Ovary (tissue), 9 donors: ENCODE results near the gene RTF2. TPM values are rescaled to one million over a fixed set of nuclear protein-coding genes. Genes with fewer than 3 reads are reported as not detected.

ENCODE experiments used
- DNase-seq, 5 donors: peaks; one replicate each; pipeline ENCODE4 v3.0.0-alpha.2; 2019 to 2020
- H3K27ac ChIP-seq, 2 donors: fragments of 200-600 bp; one replicate each; pipeline versions ENCODE4 v1.5.1 to v1.8.0; 2019 to 2022
- H3K27me3 ChIP-seq: fragments of 200-600 bp; one replicate; pipeline ENCODE4 v1.8.0; 2022
- H3K36me3 ChIP-seq: fragments of 200-600 bp; sonication (generic); one replicate; pipeline ENCODE4 v1.5.1; 2019
- H3K4me1 ChIP-seq: one replicate; pipeline ENCODE4 v1.8.1; 2013; ENCODE audit warnings: mild to moderate bottlenecking, moderate library complexity; ENCODE audit not compliant: insufficient read depth
- H3K4me3 ChIP-seq: fragments of 200-600 bp; sonication (generic); one replicate; pipeline ENCODE4 v1.5.1; 2017
- H3K9me3 ChIP-seq, 2 donors: fragments of 200-600 bp in 1 of 2; sonication (generic) in 1 of 2; one replicate each; pipeline versions ENCODE4 v1.5.1 to v1.8.1; 2013 to 2019; ENCODE audit warnings: mild to moderate bottlenecking in 1 of 2, moderate library complexity in 1 of 2
- EP300 ChIP-seq: sonication (generic); formaldehyde crosslinking; IDR thresholded peaks from one replicate; pipeline ENCODE4 v1.6.1; 2017; ENCODE audit warnings: antibody characterized with exemption
- POLR2A ChIP-seq: fragments of 450-650 bp; IDR thresholded peaks from one replicate; pipeline ENCODE4 v1.6.1; 2017; ENCODE audit warnings: antibody characterized with exemption, mild to moderate bottlenecking, moderate library complexity
- WGBS, 3 donors: extraction: QIAGEN DNeasy Blood & Tissue Kit in 1 of 3; methylation state at CpG; one replicate each; pipeline versions ENCODE4 v1.1.5 to v1.1.7; 2013 to 2017; 5-methylcytosine and 5-hydroxymethylcytosine counted together
- intact Hi-C, 4 donors: fragments of 100-400 bp; cut with DNase I; formaldehyde crosslinking; loops; one replicate each; pipeline versions ENCODE4 v1.11.0 to v1.15.1; 2022 to 2023
- polyA plus RNA-seq, 2 donors: library from polyadenylated mRNA; stranded (reverse); fragments of 200-250 nt in 1 of 2; fragments of 350-450 nt in 1 of 2; fragmentation: Illumina TruSeq in 1 of 2; extraction: RNeasy Lipid Tissue Mini Kit (QIAGEN cat#74804) in 1 of 2; gene quantifications; one replicate each; pipeline ENCODE4 v1.2.3, GENCODE V29; 2013 to 2014
- total RNA-seq, 7 donors: library from RNA; depleted of rRNA in 2 of 7; stranded (reverse); fragments of >200 nt in 2 of 7; fragmentation: NEBNext Ultra II Directional in 3 of 7; extraction: Animal tissue kit (Norgen Biotek cat#: 25700) in 3 of 7; gene quantifications; one replicate each; pipeline versions ENCODE4 v1.1.0 to v1.2.4, GENCODE V29; 2016 to 2023
- TF ChIP-seq, protein P1 (sequence below), 3 donors: fragments of 450-650 bp in 2 of 3; fragments of 200-600 bp in 1 of 3; IDR thresholded peaks; one replicate each; pipeline versions ENCODE4 v1.5.1 to v1.8.0; 2016 to 2022; ENCODE audit warnings: antibody characterized with exemption in 3 of 3, mild to moderate bottlenecking in 1 of 3
- donor health status: DM: no; HTN: no; CAD: no; lungs with moderate emphysema.
- donor health status: DM: no; HTN: no; CAD: no.
- donor health status: Bipolar disorder and iron deficiency.
- donor health status: DM: yes; HTN: yes; CAD: no.
- donor health status: DM: no; HTN: no; CAD: no.
- donor health status: DM: yes; HTN: yes; CAD: no.

The RTF2 gene
- total and polyA plus RNA-seq, 9 donors = 32.3 to 128 (median 86.8) TPM

- TF ChIP-seq EP300 (no peak), POLR2A (no peak)
- TF ChIP-seq, protein P1, sequence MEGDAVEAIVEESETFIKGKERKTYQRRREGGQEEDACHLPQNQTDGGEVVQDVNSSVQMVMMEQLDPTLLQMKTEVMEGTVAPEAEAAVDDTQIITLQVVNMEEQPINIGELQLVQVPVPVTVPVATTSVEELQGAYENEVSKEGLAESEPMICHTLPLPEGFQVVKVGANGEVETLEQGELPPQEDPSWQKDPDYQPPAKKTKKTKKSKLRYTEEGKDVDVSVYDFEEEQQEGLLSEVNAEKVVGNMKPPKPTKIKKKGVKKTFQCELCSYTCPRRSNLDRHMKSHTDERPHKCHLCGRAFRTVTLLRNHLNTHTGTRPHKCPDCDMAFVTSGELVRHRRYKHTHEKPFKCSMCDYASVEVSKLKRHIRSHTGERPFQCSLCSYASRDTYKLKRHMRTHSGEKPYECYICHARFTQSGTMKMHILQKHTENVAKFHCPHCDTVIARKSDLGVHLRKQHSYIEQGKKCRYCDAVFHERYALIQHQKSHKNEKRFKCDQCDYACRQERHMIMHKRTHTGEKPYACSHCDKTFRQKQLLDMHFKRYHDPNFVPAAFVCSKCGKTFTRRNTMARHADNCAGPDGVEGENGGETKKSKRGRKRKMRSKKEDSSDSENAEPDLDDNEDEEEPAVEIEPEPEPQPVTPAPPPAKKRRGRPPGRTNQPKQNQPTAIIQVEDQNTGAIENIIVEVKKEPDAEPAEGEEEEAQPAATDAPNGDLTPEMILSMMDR (IDR thresholded peaks at IDR 0.05) = no peak
- Histone ChIP-seq H3K27ac (no peak overlapping the region), H3K27me3 (no peaks in the 10 kb centered on the region), H3K4me1 (peaks cover under 1% of the 10 kb centered on the region), H3K9me3 (no peaks in the 10 kb centered on the region), H3K36me3 (no peaks in the 10 kb centered on the region), H3K4me3 (no peak overlapping the region)
- WGBS, 3 donors = 90% methylated on average over 5 of the region's 5 CpGs
- no peak for DNase-seq
- intact Hi-C loops = no loop called here
Observed at GRCh38 chr20:56449459-56449858, 19.0 kb upstream of the RTF2 start.

GRCh38 chr20:56451056-56451765 lies 17.2 kb upstream of the RTF2 start:
- DNase-seq = no peak
- intact Hi-C loops = no loop called here
- TF ChIP-seq POLR2A (no peak), EP300 (no peak)
- TF ChIP-seq, protein P1 (IDR thresholded peaks at IDR 0.05) = no peak
- H3K27ac ChIP-seq = no peak overlapping the region
- H3K4me3 ChIP-seq = no peak overlapping the region
- no peaks in the 10 kb centered on the region for H3K9me3 ChIP-seq
- WGBS, 3 donors = 85 to 88% (median 86%) methylated on average over 13 of the region's 13 CpGs
- H3K4me1 ChIP-seq = no peaks in the 10 kb centered on the region
- no peaks in the 10 kb centered on the region for H3K36me3 ChIP-seq
- H3K27me3 ChIP-seq = no peaks in the 10 kb centered on the region

GRCh38 chr20:56453352-56453751 lies 15.1 kb upstream of the RTF2 start:
- TF ChIP-seq EP300 = no peak
- H3K4me1 ChIP-seq = no peaks in the 10 kb centered on the region
- no peak overlapping the region for H3K4me3 ChIP-seq
- DNase-seq = no peak
- H3K27ac ChIP-seq = no peak overlapping the region
- H3K36me3 ChIP-seq = no peaks in the 10 kb centered on the region
- WGBS, 3 donors = 83 to 89% (median 88%) methylated on average over 5 of the region's 5 CpGs
- intact Hi-C loops = no loop called here
- H3K27me3 ChIP-seq = no peaks in the 10 kb centered on the region
- H3K9me3 ChIP-seq = no peaks in the 10 kb centered on the region

DNA sequence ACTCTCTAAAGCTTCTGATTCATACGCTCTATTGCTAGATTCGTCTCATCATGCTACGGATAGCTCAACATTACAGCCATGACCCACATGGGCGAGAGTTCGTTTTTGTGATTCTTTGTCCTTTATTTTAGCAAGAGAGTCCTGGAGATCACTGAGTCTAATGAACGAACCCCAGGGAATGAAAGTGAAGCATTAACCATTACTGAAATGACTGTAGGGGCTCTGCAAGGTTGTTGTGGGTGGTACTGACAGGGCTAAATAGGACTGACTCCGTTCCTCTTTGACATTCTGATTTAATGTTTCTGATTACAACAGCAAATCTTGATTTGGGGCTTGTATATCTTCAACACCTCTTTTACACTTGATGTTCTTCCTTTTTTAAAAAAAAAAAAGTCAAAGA lies 13.7 kb upstream of the RTF2 start:
- WGBS, 3 donors = 85 to 92% (median 87%) methylated on average over 7 of the region's 7 CpGs
- TF ChIP-seq, protein P1 (IDR thresholded peaks at IDR 0.05) = no peak
- TF ChIP-seq POLR2A (no peak), EP300 (no peak)

GRCh38 chr20:56458206-56458821 lies 10.1 kb upstream of the RTF2 start:
- no peak overlapping the region for H3K27ac ChIP-seq
- H3K4me3 ChIP-seq = no peak overlapping the region
- H3K4me1 ChIP-seq = no peaks in the 10 kb centered on the region
- WGBS, 3 donors = 76 to 82% (median 82%) methylated on average over 20 to 22 of the region's 22 CpGs
- H3K9me3 ChIP-seq = no peaks in the 10 kb centered on the region
- H3K27me3 ChIP-seq = no peaks in the 10 kb centered on the region
- TF ChIP-seq, protein P1 (IDR thresholded peaks at IDR 0.05) = no peak
- TF ChIP-seq POLR2A (no peak), EP300 (no peak)
- DNase-seq = no peak
- H3K36me3 ChIP-seq = no peaks in the 10 kb centered on the region
- intact Hi-C loops = no loop called here

More for the DNA sequence above, 13.7 kb upstream of the RTF2 start:
- no peak overlapping the region for H3K4me3 ChIP-seq
- no peaks in the 10 kb centered on the region for H3K9me3 ChIP-seq
- no peaks in the 10 kb centered on the region for H3K27me3 ChIP-seq
- H3K4me1 ChIP-seq = no peaks in the 10 kb centered on the region
- H3K36me3 ChIP-seq = no peaks in the 10 kb centered on the region
- DNase-seq = no peak
- H3K27ac ChIP-seq = no peak overlapping the region
- intact Hi-C loops = no loop called here
